Measurements from ENCODE around the gene RUNDC3A.

The RUNDC3A gene

GRCh38 chr17:44317545-44317944, 9.1 kb downstream of the RUNDC3A start:
- H3K4me3 ChIP-seq (ENCODE audit: control insufficient read depth, low read depth, low read length) = no peak overlapping the region
- TF ChIP-seq, protein P1, sequence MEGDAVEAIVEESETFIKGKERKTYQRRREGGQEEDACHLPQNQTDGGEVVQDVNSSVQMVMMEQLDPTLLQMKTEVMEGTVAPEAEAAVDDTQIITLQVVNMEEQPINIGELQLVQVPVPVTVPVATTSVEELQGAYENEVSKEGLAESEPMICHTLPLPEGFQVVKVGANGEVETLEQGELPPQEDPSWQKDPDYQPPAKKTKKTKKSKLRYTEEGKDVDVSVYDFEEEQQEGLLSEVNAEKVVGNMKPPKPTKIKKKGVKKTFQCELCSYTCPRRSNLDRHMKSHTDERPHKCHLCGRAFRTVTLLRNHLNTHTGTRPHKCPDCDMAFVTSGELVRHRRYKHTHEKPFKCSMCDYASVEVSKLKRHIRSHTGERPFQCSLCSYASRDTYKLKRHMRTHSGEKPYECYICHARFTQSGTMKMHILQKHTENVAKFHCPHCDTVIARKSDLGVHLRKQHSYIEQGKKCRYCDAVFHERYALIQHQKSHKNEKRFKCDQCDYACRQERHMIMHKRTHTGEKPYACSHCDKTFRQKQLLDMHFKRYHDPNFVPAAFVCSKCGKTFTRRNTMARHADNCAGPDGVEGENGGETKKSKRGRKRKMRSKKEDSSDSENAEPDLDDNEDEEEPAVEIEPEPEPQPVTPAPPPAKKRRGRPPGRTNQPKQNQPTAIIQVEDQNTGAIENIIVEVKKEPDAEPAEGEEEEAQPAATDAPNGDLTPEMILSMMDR (IDR thresholded peaks at IDR 0.05; ENCODE audit: control insufficient read depth, insufficient read depth, low read depth, low read length, missing control alignments) = no peak
- no peak for DNase-seq (ENCODE audit: low read depth)

DNA sequence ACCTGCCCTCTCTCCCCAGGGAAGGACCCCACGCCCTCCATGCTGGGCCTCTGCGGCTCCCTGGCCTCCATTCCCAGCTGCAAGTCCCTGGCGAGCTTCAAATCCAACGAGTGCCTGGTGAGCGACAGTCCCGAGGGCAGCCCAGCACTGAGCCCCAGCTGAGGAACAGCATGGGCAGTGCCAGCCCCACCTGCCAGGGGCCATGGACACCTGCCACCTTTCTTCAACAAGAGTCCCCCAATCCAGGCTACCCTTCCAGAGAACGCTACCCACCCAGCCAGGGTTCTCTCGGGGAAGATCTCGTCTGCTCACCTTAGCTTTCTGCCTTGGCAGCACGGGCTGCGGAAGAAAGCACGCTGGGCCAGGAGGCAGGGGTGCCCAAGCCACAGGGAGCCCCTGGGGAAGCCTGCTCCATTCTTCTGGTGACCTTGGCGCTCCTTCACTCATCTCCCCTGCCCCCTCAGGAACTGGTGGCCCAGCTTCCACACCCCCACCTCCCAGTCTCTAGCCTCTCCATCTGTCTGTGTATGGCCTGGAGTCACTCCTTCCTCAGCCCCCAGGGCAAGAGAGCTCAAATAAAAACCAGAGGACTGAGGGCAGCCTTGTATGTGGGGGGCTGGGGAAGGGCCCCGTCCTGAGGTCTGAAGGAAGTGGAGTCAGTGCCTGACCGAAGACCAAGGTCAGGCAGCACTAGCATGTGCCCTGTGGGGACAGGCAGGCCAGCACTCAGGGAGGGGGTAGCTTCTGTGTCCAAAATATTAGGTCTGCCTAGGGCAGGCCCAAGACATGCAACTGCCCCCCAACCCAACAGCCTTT, 9.9 kb downstream of the RUNDC3A start:
- no peak overlapping the region for H3K4me3 ChIP-seq (ENCODE audit: control insufficient read depth, low read depth, low read length)
- TF ChIP-seq, protein P1 (IDR thresholded peaks at IDR 0.05; ENCODE audit: control insufficient read depth, insufficient read depth, low read depth, low read length, missing control alignments) = no peak
- DNase-seq (ENCODE audit: low read depth) = no peak

DNA sequence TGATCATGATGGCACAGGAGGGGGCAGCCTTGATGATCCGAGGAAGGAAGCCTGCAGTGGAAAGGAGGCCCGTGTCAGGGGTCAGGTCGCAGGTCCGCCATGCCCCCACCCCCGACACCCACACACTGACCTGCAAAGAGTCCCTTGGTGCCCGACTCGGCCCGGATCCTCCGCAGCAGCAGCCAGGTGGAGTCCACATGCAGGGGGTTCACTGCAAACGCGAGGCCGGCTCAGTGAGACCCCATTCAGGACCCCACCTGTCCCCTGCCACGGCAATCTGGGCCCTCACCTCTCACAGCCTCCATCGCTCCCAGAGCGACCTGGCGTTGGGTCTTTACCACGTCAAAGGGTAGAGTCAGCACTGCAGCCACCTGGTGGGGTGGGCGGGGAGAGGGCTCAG, 11.7 kb downstream of the RUNDC3A start:
- no peak overlapping the region for H3K4me3 ChIP-seq (ENCODE audit: control insufficient read depth, low read depth, low read length)
- TF ChIP-seq, protein P1 (IDR thresholded peaks at IDR 0.05; ENCODE audit: control insufficient read depth, insufficient read depth, low read depth, low read length, missing control alignments) = no peak
- DNase-seq (ENCODE audit: low read depth) = no peak

DNA sequence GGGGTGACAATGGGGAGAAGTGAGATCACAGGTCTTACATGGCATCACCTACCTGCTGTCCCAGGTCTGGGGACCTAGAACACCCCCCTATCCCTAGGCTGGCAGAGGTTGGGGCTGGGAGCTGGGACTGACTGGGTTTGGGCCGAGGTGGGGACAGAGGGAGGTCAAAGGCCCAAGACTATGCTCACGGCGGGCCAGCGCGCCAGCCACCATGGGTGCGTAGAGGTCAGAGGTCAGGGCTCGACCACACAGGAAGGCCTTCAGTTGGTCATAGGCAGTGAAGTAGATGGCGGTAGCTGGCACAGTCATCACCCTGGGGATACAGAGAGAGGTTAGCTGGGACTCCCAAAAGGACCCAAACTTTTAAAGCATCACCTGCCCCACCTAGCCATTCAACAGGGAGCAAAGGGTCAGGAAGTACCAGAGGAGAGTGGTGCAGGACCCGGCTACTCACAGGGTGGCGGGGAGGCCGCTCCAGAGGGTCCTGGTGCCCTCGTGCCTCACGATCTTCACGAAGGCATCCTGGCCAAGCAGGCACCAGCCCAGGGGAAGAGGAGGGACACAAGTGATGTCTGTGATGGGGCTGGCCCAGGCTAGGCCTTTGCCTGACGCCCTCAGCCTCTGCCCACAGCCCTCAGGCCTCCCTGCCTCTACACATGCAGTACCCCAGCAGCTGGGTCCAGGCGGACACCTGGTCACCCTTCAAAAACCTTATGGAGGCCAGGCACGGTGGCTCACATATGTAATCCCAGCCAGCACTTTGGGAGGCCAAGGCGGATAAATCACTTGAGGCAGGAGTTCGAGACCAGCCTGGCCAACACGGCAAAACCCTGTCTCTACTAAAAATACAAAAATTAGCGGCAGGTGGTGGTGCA, 13.1 kb downstream of the RUNDC3A start:
- no peak overlapping the region for H3K4me3 ChIP-seq (ENCODE audit: control insufficient read depth, low read depth, low read length)
- no peak for DNase-seq (ENCODE audit: low read depth)
- TF ChIP-seq, protein P1 (IDR thresholded peaks at IDR 0.05; ENCODE audit: control insufficient read depth, insufficient read depth, low read depth, low read length, missing control alignments) = no peak

GRCh38 chr17:44322236-44322895, 14.0 kb downstream of the RUNDC3A start:
- H3K4me3 ChIP-seq (ENCODE audit: control insufficient read depth, low read depth, low read length) = no peak overlapping the region

More at GRCh38 chr17:44322236-44322895, 14.0 kb downstream of the RUNDC3A start:
- no peak for DNase-seq (ENCODE audit: low read depth)
- TF ChIP-seq, protein P1 (IDR thresholded peaks at IDR 0.05; ENCODE audit: control insufficient read depth, insufficient read depth, low read depth, low read length, missing control alignments) = no peak
